Measurements from ENCODE around the gene RHOB. TPM values are rescaled to one million over a fixed set of nuclear protein-coding genes. Genes with fewer than 3 reads are reported as not detected.

RHOB gene
- not detected in 2 replicates for total RNA-seq (2014; rRNA removed; shearing (Covaris generic); ENCODE audit: low replicate concordance)

DNA sequence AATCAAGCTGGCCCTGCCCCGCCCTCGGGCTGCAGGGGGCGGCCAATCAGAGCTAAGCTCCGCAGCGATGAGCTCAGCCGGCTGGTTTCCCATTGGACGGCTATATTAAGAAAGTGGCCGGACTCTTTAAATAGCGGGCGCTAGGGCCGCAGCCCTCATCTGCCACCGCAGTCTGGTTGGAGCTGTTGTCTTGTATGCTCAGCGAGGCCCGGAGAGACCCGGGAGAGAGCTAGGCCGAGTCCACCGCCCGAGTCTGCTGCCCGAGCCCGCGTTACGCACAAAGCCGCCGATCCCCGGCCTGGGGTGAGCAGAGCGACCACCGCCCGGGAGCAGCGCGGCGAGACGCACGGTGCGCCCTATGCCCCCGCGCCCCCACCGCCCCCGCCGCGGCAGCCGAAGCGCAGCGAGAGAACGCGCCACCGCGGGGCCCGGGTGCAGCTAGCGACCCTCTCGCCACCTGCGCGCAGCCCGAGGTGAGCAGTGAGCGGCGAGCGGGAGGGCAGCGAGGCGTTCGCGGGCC lies at the start of gene RHOB:
RHOB (plus strand) TSS at position 158 of the 520 bp plus-strand sequence. CDS start 392 bp downstream, outside the sequence.
- H3K4me3 ChIP-seq (ENCODE audit: low read length), result no peak within 1 kb of the TSS
- H4K20me1 ChIP-seq (ENCODE audit: insufficient read depth, low read depth, low read length), result no peaks in the 10 kb centered on the region
- peak; percentile 65 for DNase-seq
- no peak within 1 kb of the TSS for H3K4me2 ChIP-seq (ENCODE audit: low read depth, low read length, poor library complexity, severe bottlenecking)
- no peaks in the 10 kb centered on the region for H3K27me3 ChIP-seq (ENCODE audit: low read length)
- no peak within 1 kb of the TSS for H3K27ac ChIP-seq (ENCODE audit: low read length)
- H2AFZ ChIP-seq (ENCODE audit: low read length), result no peak within 1 kb of the TSS
- no peaks in the 10 kb centered on the region for H3K36me3 ChIP-seq (ENCODE audit: insufficient read depth, low read length)
- no peaks in the 10 kb centered on the region for H3K4me1 ChIP-seq (ENCODE audit: low read length)
- no peaks in the 10 kb centered on the region for H3K79me2 ChIP-seq (ENCODE audit: low read length)
- H3K9ac ChIP-seq (ENCODE audit: low read length), result no peak within 1 kb of the TSS
- no peaks in the 10 kb centered on the region for H3K9me3 ChIP-seq (ENCODE audit: low read length)
- no peaks in the 10 kb centered on the region for H3K9me2 ChIP-seq (replicated peaks; ENCODE audit: insufficient read depth, low read length)

DNA sequence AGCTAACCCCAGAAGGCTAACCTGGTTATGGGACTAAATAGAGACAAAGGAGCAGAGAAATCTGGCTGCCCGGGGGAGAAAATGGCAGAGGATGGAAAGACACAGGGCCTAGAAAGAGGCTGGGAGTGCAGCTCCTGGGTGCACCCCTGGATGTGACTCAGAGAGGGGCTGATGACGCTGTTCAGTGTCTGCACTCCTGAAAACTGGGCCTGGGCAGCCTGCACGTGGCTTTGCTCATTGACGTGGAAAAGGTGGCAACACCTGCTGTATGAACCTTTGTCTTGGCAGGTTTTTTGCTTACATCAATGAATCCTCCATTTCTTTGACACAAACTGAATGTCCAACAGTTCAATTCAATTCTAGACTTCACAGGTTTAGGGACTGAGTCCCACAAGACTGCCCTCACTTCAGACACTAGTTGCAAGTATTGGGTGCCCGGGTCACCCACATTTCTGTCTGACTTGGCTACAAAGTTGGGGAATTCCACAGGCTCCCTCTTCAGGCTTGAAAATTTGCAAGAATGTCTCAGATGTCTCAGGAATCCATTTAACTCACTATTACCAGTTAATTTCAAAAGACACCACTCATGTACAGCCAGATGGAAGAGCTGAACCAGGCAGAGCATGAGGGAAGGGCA lies 48.9 kb upstream of the RHOB start:
- no peak overlapping the region for H3K4me3 ChIP-seq (ENCODE audit: low read length)
- H3K9me2 ChIP-seq (replicated peaks; ENCODE audit: insufficient read depth, low read length), result no peaks in the 10 kb centered on the region
- no peak overlapping the region for H3K9ac ChIP-seq (ENCODE audit: low read length)
- H3K79me2 ChIP-seq (ENCODE audit: low read length), result no peaks in the 10 kb centered on the region
- no peaks in the 10 kb centered on the region for H3K4me1 ChIP-seq (ENCODE audit: low read length)
- no peaks in the 10 kb centered on the region for H4K20me1 ChIP-seq (ENCODE audit: insufficient read depth, low read depth, low read length)
- H3K4me2 ChIP-seq (ENCODE audit: low read depth, low read length, poor library complexity, severe bottlenecking), result no peak overlapping the region
- H3K36me3 ChIP-seq (ENCODE audit: insufficient read depth, low read length), result no peaks in the 10 kb centered on the region
- no peak for DNase-seq
- H2AFZ ChIP-seq (ENCODE audit: low read length), result no peak overlapping the region
- no peaks in the 10 kb centered on the region for H3K27me3 ChIP-seq (ENCODE audit: low read length)
- H3K27ac ChIP-seq (ENCODE audit: low read length), result no peak overlapping the region
- H3K9me3 ChIP-seq (ENCODE audit: low read length), result no peaks in the 10 kb centered on the region

DNA sequence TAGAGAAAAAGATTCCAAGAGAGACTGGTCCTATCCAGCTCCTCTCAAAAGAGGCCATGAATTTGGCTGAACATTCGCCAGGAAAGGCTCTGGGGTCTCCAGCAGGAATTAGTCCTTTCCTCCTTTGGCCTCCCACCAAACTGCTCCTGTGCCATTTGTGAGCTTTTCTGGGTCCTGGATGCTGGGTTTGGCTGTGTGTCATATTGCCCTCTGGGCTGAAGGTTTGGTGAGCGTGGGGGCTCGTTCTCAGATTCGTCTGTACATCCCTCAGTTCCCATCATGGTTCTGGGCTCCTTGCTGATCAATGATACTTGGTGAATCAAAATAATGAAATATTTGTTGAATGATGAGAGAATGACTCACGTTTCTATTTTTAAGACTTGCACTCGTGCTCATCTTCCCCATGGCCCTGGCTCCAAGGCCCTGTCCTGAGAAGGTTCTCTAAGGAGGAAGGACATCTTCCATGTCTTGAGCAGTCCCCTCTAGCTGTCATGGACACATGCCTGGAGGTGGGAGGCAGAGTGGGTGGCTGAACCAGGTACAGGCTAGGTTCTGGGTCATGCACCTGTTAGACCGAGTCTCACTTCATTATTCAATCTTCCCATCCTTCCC lies 47.8 kb upstream of the RHOB start:
- no peaks in the 10 kb centered on the region for H3K79me2 ChIP-seq (ENCODE audit: low read length)
- DNase-seq, result no peak
- H3K9ac ChIP-seq (ENCODE audit: low read length), result no peak overlapping the region
- H3K36me3 ChIP-seq (ENCODE audit: insufficient read depth, low read length), result no peaks in the 10 kb centered on the region
- no peak overlapping the region for H3K27ac ChIP-seq (ENCODE audit: low read length)
- no peak overlapping the region for H3K4me3 ChIP-seq (ENCODE audit: low read length)
- H4K20me1 ChIP-seq (ENCODE audit: insufficient read depth, low read depth, low read length), result no peaks in the 10 kb centered on the region
- H3K9me3 ChIP-seq (ENCODE audit: low read length), result no peaks in the 10 kb centered on the region
- no peaks in the 10 kb centered on the region for H3K9me2 ChIP-seq (replicated peaks; ENCODE audit: insufficient read depth, low read length)
- H3K4me1 ChIP-seq (ENCODE audit: low read length), result no peaks in the 10 kb centered on the region
- no peak overlapping the region for H2AFZ ChIP-seq (ENCODE audit: low read length)
- no peaks in the 10 kb centered on the region for H3K27me3 ChIP-seq (ENCODE audit: low read length)
- no peak overlapping the region for H3K4me2 ChIP-seq (ENCODE audit: low read depth, low read length, poor library complexity, severe bottlenecking)

DNA sequence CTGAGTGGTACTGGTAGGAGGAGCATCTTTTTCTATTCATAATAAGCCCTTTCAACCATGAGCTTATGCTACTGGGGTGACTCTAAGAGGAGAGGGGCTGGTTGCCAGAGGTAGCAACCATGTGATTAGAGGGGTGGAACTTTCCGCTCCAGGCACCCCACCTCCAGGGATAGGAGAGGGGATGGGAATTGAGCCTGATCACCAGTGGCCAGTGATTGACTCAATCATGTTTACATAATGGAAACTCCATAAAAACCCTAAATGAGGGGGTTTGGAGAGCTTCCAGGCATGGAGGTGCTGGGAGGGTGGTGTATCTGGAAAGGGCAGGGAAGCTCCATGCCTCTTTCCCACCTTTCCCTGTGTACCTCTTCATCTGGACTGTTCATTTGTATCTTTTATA lies 46.6 kb upstream of the RHOB start:
- no peaks in the 10 kb centered on the region for H3K27me3 ChIP-seq (ENCODE audit: low read length)
- DNase-seq, result no peak
- no peaks in the 10 kb centered on the region for H3K9me3 ChIP-seq (ENCODE audit: low read length)
- no peak overlapping the region for H3K4me3 ChIP-seq (ENCODE audit: low read length)
- no peaks in the 10 kb centered on the region for H3K9me2 ChIP-seq (replicated peaks; ENCODE audit: insufficient read depth, low read length)
- H4K20me1 ChIP-seq (ENCODE audit: insufficient read depth, low read depth, low read length), result no peaks in the 10 kb centered on the region
- no peaks in the 10 kb centered on the region for H3K4me1 ChIP-seq (ENCODE audit: low read length)
- no peak overlapping the region for H3K4me2 ChIP-seq (ENCODE audit: low read depth, low read length, poor library complexity, severe bottlenecking)
- no peak overlapping the region for H3K27ac ChIP-seq (ENCODE audit: low read length)
- no peak overlapping the region for H2AFZ ChIP-seq (ENCODE audit: low read length)
- no peaks in the 10 kb centered on the region for H3K79me2 ChIP-seq (ENCODE audit: low read length)
- no peak overlapping the region for H3K9ac ChIP-seq (ENCODE audit: low read length)
- no peaks in the 10 kb centered on the region for H3K36me3 ChIP-seq (ENCODE audit: insufficient read depth, low read length)

DNA sequence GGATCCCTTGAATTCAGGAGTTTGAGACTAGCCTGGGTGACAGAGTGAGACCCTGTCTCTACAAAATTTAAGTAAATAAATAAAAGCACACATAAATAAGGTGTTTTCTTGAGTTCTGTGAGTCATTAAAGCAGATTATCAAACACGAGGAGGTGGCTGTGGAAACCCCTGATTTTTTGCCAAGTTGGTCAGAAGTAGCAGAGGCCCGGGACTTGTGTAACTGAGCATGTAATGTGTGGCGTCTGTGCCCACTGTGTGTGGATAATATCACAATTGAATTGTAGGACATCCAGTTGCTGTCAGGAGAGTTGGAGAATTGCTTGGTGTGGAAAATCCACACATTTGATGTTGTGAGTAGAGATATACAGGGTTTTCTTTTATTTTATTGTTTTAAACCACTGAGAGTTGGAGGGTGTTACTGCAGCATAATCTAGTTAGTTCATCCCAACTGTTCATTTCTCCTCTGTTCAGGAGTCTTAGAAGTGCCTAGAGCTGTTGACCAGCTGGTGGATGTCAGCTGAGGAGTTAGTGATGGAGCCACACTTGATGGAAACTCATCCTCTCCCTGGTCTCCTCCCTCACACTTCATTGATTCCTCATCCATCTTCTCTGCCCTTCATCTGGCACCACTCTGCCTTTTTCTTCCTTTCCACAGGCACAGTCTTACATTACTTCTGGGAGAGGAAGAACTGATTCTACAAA lies 45.9 kb upstream of the RHOB start:
- no peaks in the 10 kb centered on the region for H3K36me3 ChIP-seq (ENCODE audit: insufficient read depth, low read length)
- no peak overlapping the region for H3K9ac ChIP-seq (ENCODE audit: low read length)
- no peaks in the 10 kb centered on the region for H3K9me2 ChIP-seq (replicated peaks; ENCODE audit: insufficient read depth, low read length)
- no peaks in the 10 kb centered on the region for H3K4me1 ChIP-seq (ENCODE audit: low read length)
- H3K27me3 ChIP-seq (ENCODE audit: low read length), result no peaks in the 10 kb centered on the region
- H3K4me3 ChIP-seq (ENCODE audit: low read length), result no peak overlapping the region
- H3K9me3 ChIP-seq (ENCODE audit: low read length), result no peaks in the 10 kb centered on the region
- no peak for DNase-seq
- H4K20me1 ChIP-seq (ENCODE audit: insufficient read depth, low read depth, low read length), result no peaks in the 10 kb centered on the region
- H3K4me2 ChIP-seq (ENCODE audit: low read depth, low read length, poor library complexity, severe bottlenecking), result no peak overlapping the region
- no peaks in the 10 kb centered on the region for H3K79me2 ChIP-seq (ENCODE audit: low read length)
- no peak overlapping the region for H3K27ac ChIP-seq (ENCODE audit: low read length)
- no peak overlapping the region for H2AFZ ChIP-seq (ENCODE audit: low read length)

DNA sequence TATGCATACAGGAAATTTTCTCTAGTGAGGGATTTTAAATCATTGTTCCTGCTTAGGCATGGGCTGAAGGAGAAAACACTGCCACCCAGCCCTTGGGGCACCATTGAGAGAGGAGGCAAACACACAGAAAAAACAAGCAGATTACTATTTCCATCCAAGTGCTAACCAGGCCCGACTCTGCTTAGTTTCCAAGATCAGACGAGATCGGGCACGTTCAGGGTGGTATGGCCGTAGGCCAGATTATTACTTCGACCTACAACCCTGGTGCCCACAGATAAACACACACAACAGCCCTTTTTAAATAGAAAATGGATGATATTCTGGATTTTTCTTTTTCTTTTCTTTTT lies 45.4 kb upstream of the RHOB start:
- H3K9me3 ChIP-seq (ENCODE audit: low read length), result no peaks in the 10 kb centered on the region
- H3K4me2 ChIP-seq (ENCODE audit: low read depth, low read length, poor library complexity, severe bottlenecking), result no peak overlapping the region
- H3K4me1 ChIP-seq (ENCODE audit: low read length), result no peaks in the 10 kb centered on the region
- no peaks in the 10 kb centered on the region for H3K36me3 ChIP-seq (ENCODE audit: insufficient read depth, low read length)
- no peak overlapping the region for H2AFZ ChIP-seq (ENCODE audit: low read length)
- no peaks in the 10 kb centered on the region for H3K27me3 ChIP-seq (ENCODE audit: low read length)
- no peak overlapping the region for H3K4me3 ChIP-seq (ENCODE audit: low read length)
- no peak overlapping the region for H3K27ac ChIP-seq (ENCODE audit: low read length)
- H3K9me2 ChIP-seq (replicated peaks; ENCODE audit: insufficient read depth, low read length), result no peaks in the 10 kb centered on the region
- DNase-seq, result no peak
- H3K9ac ChIP-seq (ENCODE audit: low read length), result no peak overlapping the region
- H3K79me2 ChIP-seq (ENCODE audit: low read length), result no peaks in the 10 kb centered on the region
- H4K20me1 ChIP-seq (ENCODE audit: insufficient read depth, low read depth, low read length), result no peaks in the 10 kb centered on the region

DNA sequence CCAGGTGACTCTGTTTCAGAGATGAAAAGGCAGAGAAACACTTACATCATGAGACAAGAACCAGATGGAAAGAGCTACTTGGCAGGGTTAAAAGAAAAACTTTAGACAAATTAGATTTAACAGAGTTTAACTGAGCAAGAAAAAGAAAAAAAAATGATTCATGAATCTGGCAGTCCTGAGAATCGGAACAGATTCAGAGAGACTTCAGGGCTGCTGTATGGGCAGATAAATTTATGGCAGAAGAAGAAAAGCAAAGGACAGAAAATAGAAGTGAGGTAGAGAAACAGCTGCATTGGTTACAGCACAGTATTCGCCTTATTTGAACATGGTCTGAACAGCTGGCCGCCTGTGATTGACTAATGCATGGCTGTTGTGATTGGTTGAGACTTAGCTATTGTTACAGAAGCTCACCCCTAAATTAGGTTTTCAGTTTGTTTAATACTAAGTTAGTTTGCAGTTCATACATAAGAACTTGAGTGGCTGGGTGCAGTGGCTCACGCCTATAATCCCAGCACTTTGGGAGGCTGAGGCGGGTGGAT lies 43.0 kb upstream of the RHOB start:
- Histone ChIP-seq H3K4me2 (ENCODE audit: low read depth, low read length, poor library complexity, severe bottlenecking) (no peak overlapping the region), H3K4me3 (ENCODE audit: low read length) (no peak overlapping the region), H3K27ac (ENCODE audit: low read length) (no peak overlapping the region), H4K20me1 (ENCODE audit: insufficient read depth, low read depth, low read length) (no peaks in the 10 kb centered on the region), H3K9me2 (replicated peaks; ENCODE audit: insufficient read depth, low read length) (no peaks in the 10 kb centered on the region), H3K79me2 (ENCODE audit: low read length) (no peaks in the 10 kb centered on the region), H3K4me1 (ENCODE audit: low read length) (no peaks in the 10 kb centered on the region), H3K9ac (ENCODE audit: low read length) (no peak overlapping the region), H3K27me3 (ENCODE audit: low read length) (no peaks in the 10 kb centered on the region), H3K36me3 (ENCODE audit: insufficient read depth, low read length) (no peaks in the 10 kb centered on the region), H3K9me3 (ENCODE audit: low read length) (peaks cover 2% of the 10 kb centered on the region; the same call in 1 of the 2 replicates), H2AFZ (ENCODE audit: low read length) (no peak overlapping the region)
- DNase-seq, result no peak

DNA sequence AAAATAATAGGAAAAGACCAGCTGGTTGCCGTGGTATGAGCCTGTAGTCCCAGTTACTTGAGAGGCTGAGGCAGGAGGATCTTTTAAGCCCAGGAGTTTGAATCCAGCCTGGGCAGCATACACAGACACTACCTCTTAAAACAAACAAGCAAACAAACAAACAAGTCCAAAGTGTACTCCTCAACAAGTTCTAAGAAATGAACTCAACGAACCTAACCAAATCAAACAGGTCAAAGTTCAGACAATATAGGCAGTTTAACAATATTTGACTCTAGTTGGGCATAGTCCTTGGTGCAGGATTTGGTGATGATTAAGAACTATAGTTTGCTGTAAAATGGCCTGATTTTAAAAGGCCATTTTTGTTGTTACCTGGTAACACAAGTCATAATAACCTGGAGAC lies 41.9 kb upstream of the RHOB start:
- no peak overlapping the region for H3K27ac ChIP-seq (ENCODE audit: low read length)
- H3K4me3 ChIP-seq (ENCODE audit: low read length), result no peak overlapping the region
- no peak overlapping the region for H3K9ac ChIP-seq (ENCODE audit: low read length)
- H3K9me3 ChIP-seq (ENCODE audit: low read length), result peaks cover 7% of the 10 kb centered on the region; the same call in 1 of the 2 replicates
- no peaks in the 10 kb centered on the region for H3K9me2 ChIP-seq (replicated peaks; ENCODE audit: insufficient read depth, low read length)
- H3K27me3 ChIP-seq (ENCODE audit: low read length), result no peaks in the 10 kb centered on the region
- H3K4me2 ChIP-seq (ENCODE audit: low read depth, low read length, poor library complexity, severe bottlenecking), result no peak overlapping the region
- H2AFZ ChIP-seq (ENCODE audit: low read length), result no peak overlapping the region
- no peaks in the 10 kb centered on the region for H3K79me2 ChIP-seq (ENCODE audit: low read length)
- no peak for DNase-seq
- H3K4me1 ChIP-seq (ENCODE audit: low read length), result no peaks in the 10 kb centered on the region
- H3K36me3 ChIP-seq (ENCODE audit: insufficient read depth, low read length), result no peaks in the 10 kb centered on the region
- H4K20me1 ChIP-seq (ENCODE audit: insufficient read depth, low read depth, low read length), result no peaks in the 10 kb centered on the region

All from Karpas-422 (cell line).